HuH-7.5 (cell line): ENCODE data around the gene PLA2G4D.

Experiments
- DNase-seq: peaks from one replicate; pipeline ENCODE4 v3.0.0; 2011; ENCODE audit warnings: low spot score

The PLA2G4D gene

DNA sequence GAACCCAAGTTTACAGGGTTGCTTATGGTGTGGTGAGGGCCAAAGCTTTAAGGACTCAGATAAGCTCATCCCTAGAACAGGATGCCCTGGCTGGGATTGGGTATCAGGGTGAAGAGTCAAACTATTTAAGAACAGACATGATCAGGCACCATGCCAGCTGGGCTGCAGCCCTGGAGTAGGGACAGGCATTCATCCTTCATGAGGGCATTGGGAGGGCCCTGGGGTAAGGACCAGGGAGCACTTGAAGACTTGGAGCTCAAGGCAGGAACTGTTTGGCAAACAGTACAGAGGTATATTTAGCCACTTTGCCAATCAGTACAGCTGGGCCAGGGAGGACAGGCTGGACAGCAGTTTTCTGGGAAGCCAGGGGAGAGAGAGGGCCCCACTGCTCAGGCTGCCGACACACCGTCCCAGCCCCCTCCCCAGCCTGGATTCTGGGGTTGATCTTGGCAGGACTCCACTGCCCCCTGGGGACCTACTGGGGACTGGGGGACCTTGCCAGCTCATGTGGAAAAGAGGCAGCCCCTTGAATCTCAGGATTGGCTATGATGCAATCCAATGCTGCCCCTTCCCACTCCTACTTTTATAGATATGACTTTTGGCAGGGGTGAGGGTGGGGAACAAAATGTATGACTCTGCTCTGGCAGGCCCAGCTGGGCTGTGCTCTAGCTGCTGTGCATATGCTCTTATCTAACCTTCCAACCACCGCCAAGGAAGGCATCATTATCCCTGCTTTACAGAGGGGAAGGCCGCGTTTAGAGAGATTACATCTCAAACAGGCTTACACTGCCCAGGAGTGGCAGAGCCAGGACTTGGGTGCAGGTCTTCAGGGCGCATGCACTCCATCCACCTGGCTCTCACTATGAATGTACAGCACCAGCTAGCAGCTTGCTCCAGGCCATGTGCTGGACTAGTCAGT, 75.8 kb downstream of the PLA2G4D start:
- DNase-seq = no peak
